GM12872 (cell line): ENCODE results near the gene GCGR.

ENCODE experiments used
- CTCF ChIP-seq: IDR thresholded peaks from 3 replicates; pipeline ENCODE4 v1.5.1; 2011; ENCODE audit warnings: low read depth, mild to moderate bottlenecking, low read length, moderate library complexity; ENCODE audit not compliant: insufficient read depth

GCGR gene

GRCh38 chr17:81802856-81803643 lies 900 bp upstream of the GCGR start:
- no peak for TF ChIP-seq CTCF

- TF ChIP-seq CTCF = no peak
These were observed 829 bp downstream of the GCGR start for GRCh38 chr17:81804559-81805399.

- no peak for TF ChIP-seq CTCF
These were observed 1.9 kb downstream of the GCGR start for GRCh38 chr17:81805707-81806460.

GRCh38 chr17:81806461-81807209 lies 2.7 kb downstream of the GCGR start:
- no peak for TF ChIP-seq CTCF

GRCh38 chr17:81807210-81807719 lies 3.3 kb downstream of the GCGR start:
- TF ChIP-seq CTCF = no peak

- TF ChIP-seq CTCF = no peak
These were observed 3.9 kb downstream of the GCGR start for GRCh38 chr17:81807839-81808238.
